Mesothelial cell of epicardium (in vitro differentiated cells): ENCODE data around the gene NDRG2. TPM values are rescaled to one million over a fixed set of nuclear protein-coding genes. Genes with fewer than 3 reads are reported as not detected.
"Not testable (repeated sequence)": the region's sequence is repeated elsewhere in the genome, so short reads cannot be mapped to it uniquely, and the experiment has no call there.

Source experiments
- DNase-seq, 2 experiments: peaks; one replicate each; pipeline ENCODE4 v3.0.0; 2021; ENCODE audit warnings: low spot score in 2 of 2; ENCODE audit not compliant: unreplicated experiment in 2 of 2
- H3K27ac Mint-ChIP-seq: 2 replicates; pipeline ENCODE4 v1.8.0; 2021; ENCODE audit warnings: mixed read lengths
- H3K27me3 Mint-ChIP-seq: 2 replicates; pipeline ENCODE4 v1.8.0; 2021; ENCODE audit warnings: low read depth, mixed read lengths
- H3K36me3 Mint-ChIP-seq: 2 replicates; pipeline ENCODE4 v1.8.0; 2021; ENCODE audit warnings: mixed read lengths
- H3K4me1 Mint-ChIP-seq: 2 replicates; pipeline ENCODE4 v1.8.0; 2021; ENCODE audit warnings: mixed read lengths
- H3K4me3 Mint-ChIP-seq: 2 replicates; pipeline ENCODE4 v1.8.0; 2021; ENCODE audit warnings: mild to moderate bottlenecking, moderate library complexity, mixed read lengths
- H3K9me3 Mint-ChIP-seq: 2 replicates; pipeline ENCODE4 v1.8.0; 2021; ENCODE audit warnings: mixed read lengths
- total RNA-seq: library from RNA; stranded (reverse); gene quantifications from 3 replicates; pipeline ENCODE4 v1.2.1, GENCODE V29; 2021
- TF ChIP-seq, protein P1 (sequence below): fragments of 200-600 bp; sonication (generic); IDR thresholded peaks from one replicate; pipeline ENCODE4 v1.5.0; 2021; ENCODE audit warnings: antibody characterized with exemption; ENCODE audit not compliant: unreplicated experiment

NDRG2 gene
- total RNA-seq, 1 donor from 2014 or later, result 104 TPM

GRCh38 chr14:20986811-20987210, 38.0 kb downstream of the NDRG2 start:
- no peak for DNase-seq
- Mint-ChIP-seq H3K27ac (no peak overlapping the region), H3K4me3 (no peak overlapping the region)

DNA sequence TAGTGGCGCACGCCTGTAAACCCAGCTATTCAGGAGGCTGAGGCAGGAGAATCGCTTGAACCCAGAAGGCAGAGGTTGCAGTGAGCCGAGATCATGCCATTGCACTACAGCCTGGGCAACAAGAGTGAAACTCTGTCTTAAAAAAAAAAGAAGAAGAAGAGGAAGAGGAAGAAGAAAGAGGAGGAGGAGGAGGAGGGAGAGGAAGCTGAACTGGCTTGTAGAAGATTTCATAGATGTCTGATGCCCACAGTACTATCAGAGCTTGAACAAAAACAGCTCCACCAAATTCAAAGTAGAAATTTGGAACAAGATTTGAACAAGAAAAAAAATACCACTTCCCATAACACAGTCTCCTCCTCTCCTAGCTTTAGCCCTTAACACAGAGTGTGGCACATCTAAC, 39.2 kb downstream of the NDRG2 start:
- H3K27ac Mint-ChIP-seq, H3K9me3 Mint-ChIP-seq, H3K27me3 Mint-ChIP-seq, H3K4me3 Mint-ChIP-seq, DNase-seq, H3K36me3 Mint-ChIP-seq: not testable (repeated sequence)
- H3K4me1 Mint-ChIP-seq, result peaks cover 13% of the 10 kb centered on the region

More at GRCh38 chr14:20986811-20987210, 38.0 kb downstream of the NDRG2 start:
- Mint-ChIP-seq H3K27me3 (no peaks in the 10 kb centered on the region), H3K36me3 (peaks cover 4% of the 10 kb centered on the region), H3K4me1 (peaks cover 18% of the 10 kb centered on the region), H3K9me3 (no peaks in the 10 kb centered on the region)
- TF ChIP-seq, protein P1, sequence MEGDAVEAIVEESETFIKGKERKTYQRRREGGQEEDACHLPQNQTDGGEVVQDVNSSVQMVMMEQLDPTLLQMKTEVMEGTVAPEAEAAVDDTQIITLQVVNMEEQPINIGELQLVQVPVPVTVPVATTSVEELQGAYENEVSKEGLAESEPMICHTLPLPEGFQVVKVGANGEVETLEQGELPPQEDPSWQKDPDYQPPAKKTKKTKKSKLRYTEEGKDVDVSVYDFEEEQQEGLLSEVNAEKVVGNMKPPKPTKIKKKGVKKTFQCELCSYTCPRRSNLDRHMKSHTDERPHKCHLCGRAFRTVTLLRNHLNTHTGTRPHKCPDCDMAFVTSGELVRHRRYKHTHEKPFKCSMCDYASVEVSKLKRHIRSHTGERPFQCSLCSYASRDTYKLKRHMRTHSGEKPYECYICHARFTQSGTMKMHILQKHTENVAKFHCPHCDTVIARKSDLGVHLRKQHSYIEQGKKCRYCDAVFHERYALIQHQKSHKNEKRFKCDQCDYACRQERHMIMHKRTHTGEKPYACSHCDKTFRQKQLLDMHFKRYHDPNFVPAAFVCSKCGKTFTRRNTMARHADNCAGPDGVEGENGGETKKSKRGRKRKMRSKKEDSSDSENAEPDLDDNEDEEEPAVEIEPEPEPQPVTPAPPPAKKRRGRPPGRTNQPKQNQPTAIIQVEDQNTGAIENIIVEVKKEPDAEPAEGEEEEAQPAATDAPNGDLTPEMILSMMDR, result no peak

GRCh38 chr14:20982646-20983369, 42.1 kb downstream of the NDRG2 start:
- no peak for DNase-seq
- no peaks in the 10 kb centered on the region for H3K9me3 Mint-ChIP-seq
- H3K27me3 Mint-ChIP-seq, result no peaks in the 10 kb centered on the region
- H3K4me3 Mint-ChIP-seq, result no peak overlapping the region
- H3K36me3 Mint-ChIP-seq, result no peaks in the 10 kb centered on the region
- TF ChIP-seq, protein P1, result no peak
- H3K27ac Mint-ChIP-seq, result no peak overlapping the region
- H3K4me1 Mint-ChIP-seq, result no peaks in the 10 kb centered on the region

GRCh38 chr14:20980906-20981305, 44.0 kb downstream of the NDRG2 start:
- no peak for DNase-seq
- H3K27ac Mint-ChIP-seq, result no peak overlapping the region
- H3K36me3 Mint-ChIP-seq, result no peaks in the 10 kb centered on the region
- no peak overlapping the region for H3K4me3 Mint-ChIP-seq
- no peaks in the 10 kb centered on the region for H3K27me3 Mint-ChIP-seq
- H3K4me1 Mint-ChIP-seq, result no peaks in the 10 kb centered on the region
- H3K9me3 Mint-ChIP-seq, result no peaks in the 10 kb centered on the region
- TF ChIP-seq, protein P1, result no peak

- H3K27ac Mint-ChIP-seq, result no peak overlapping the region
- TF ChIP-seq, protein P1, result no peak
- H3K4me1 Mint-ChIP-seq, result peaks cover 7% of the 10 kb centered on the region
- no peaks in the 10 kb centered on the region for H3K9me3 Mint-ChIP-seq
- H3K36me3 Mint-ChIP-seq, result no peaks in the 10 kb centered on the region
- H3K27me3 Mint-ChIP-seq, result no peaks in the 10 kb centered on the region
- no peak for DNase-seq
- H3K4me3 Mint-ChIP-seq, result no peak overlapping the region
These were observed 46.2 kb downstream of the NDRG2 start for GRCh38 chr14:20978687-20979086.

DNA sequence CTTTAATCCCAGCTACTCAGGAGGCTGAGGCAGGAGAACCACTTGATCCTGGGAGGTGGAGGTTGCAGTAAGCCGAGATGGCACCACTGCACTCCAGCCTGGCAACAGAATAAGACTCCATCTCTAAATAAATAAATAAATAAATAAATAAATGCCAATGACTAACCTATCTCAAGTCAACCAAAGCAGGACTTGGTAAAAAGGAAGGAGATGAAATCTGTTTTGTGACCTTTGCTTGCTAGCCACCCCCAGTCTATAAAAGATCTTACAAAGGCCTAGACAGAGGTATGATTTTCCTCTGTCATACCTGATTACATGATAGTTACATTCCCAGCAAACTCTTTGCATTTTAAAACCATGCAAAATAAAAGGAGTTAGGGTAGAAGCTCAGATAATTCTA, 48.6 kb downstream of the NDRG2 start:
- Mint-ChIP-seq H3K27me3 (no peaks in the 10 kb centered on the region), H3K4me3 (no peak overlapping the region), H3K9me3 (no peaks in the 10 kb centered on the region), H3K36me3 (no peaks in the 10 kb centered on the region), H3K4me1 (peaks cover 17% of the 10 kb centered on the region), H3K27ac (no peak overlapping the region)
- DNase-seq, result no peak
- TF ChIP-seq, protein P1, result no peak
